ENCODE results near the gene CCL11.

The CCL11 gene

GRCh38 chr17:34252444-34253138, 33.0 kb upstream of the CCL11 start:
- no peaks in the 10 kb centered on the region for H3K36me3 Mint-ChIP-seq (ENCODE audit: low read depth)
- peaks cover 35% of the 10 kb centered on the region for H3K27me3 Mint-ChIP-seq
- H3K4me1 Mint-ChIP-seq, result peaks cover 9% of the 10 kb centered on the region
- ATAC-seq (no peak), DNase-seq (no peak)
- no peaks in the 10 kb centered on the region for H3K9me3 Mint-ChIP-seq
- no peak overlapping the region for H3K4me3 Mint-ChIP-seq
- H3K27ac Mint-ChIP-seq, result no peak overlapping the region

- Mint-ChIP-seq H3K36me3 (ENCODE audit: low read depth) (no peaks in the 10 kb centered on the region), H3K4me3 (no peak overlapping the region), H3K4me1 (peaks cover 9% of the 10 kb centered on the region), H3K27ac (no peak overlapping the region), H3K9me3 (no peaks in the 10 kb centered on the region), H3K27me3 (peaks cover 38% of the 10 kb centered on the region)
- DNase-seq (no peak), ATAC-seq (no peak)
Observed at GRCh38 chr17:34253139-34253525, 32.4 kb upstream of the CCL11 start.

DNA sequence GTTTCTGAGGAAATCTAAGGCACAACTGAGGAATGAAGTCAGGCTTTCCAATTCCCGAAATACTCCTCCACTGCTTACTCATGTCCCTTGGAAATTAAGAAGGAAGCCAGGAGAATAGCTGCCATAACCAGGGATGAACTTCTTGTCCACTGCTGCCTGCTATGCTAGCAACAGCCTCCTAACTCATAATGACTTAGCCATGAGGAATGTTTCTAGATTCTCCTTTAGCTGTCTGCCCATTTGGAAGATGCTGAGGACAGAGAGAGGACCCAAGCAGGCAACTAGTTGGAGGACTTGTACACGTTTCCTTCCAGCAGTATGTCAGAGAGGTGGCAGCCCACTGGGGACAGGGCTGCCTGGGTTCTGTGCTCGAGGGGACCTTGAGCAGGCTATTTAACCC, 31.4 kb upstream of the CCL11 start:
- H3K27me3 Mint-ChIP-seq, result peaks cover 38% of the 10 kb centered on the region
- DNase-seq (no peak), ATAC-seq (no peak)
- peaks cover 9% of the 10 kb centered on the region for H3K4me1 Mint-ChIP-seq
- H3K9me3 Mint-ChIP-seq, result no peaks in the 10 kb centered on the region
- no peaks in the 10 kb centered on the region for H3K36me3 Mint-ChIP-seq (ENCODE audit: low read depth)
- H3K27ac Mint-ChIP-seq, result no peak overlapping the region
- H3K4me3 Mint-ChIP-seq, result no peak overlapping the region

DNA sequence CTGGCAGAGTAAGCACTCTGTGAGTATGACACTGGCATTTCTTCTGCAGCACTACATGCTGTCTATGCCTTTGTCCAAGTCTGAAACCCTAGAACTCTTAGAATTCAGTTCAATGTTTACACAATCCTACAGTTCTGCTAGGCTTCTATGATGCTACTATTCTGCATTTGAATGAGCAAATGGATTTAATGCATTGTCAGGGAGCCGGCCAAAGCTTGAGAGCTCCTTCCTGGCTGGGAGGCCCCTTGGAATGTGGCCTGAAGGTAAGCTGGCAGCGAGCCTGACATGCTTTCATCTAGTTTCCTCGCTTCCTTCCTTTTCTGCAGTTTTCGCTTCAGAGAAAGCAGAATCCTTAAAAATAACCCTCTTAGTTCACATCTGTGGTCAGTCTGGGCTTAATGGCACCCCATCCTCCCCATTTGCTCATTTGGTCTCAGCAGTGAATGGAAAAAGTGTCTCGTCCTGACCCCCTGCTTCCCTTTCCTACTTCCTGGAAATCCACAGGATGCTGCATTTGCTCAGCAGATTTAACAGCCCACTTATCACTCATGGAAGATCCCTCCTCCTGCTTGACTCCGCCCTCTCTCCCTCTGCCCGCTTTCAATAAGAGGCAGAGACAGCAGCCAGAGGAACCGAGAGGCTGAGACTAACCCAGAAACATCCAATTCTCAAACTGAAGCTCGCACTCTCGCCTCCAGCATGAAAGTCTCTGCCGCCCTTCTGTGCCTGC, 30.7 kb upstream of the CCL11 start, which contains the start of gene CCL2:
TSS of gene CCL2 (plus strand) at position 635 of the 730 bp plus-strand sequence. CDS start at position 700, 65 bp downstream.
- no peak for ATAC-seq
- no peak for DNase-seq
- Mint-ChIP-seq H3K27me3 (peaks cover 41% of the 10 kb centered on the region), H3K27ac (no peak within 1 kb of the TSS), H3K4me1 (peaks cover 9% of the 10 kb centered on the region), H3K9me3 (no peaks in the 10 kb centered on the region), H3K36me3 (ENCODE audit: low read depth) (no peaks in the 10 kb centered on the region), H3K4me3 (no peak within 1 kb of the TSS)

GRCh38 chr17:34255381-34255732, 30.2 kb upstream of the CCL11 start:
- no peak for ATAC-seq
- H3K4me3 Mint-ChIP-seq, result no peak overlapping the region
- H3K27me3 Mint-ChIP-seq, result peaks cover 41% of the 10 kb centered on the region

DNA sequence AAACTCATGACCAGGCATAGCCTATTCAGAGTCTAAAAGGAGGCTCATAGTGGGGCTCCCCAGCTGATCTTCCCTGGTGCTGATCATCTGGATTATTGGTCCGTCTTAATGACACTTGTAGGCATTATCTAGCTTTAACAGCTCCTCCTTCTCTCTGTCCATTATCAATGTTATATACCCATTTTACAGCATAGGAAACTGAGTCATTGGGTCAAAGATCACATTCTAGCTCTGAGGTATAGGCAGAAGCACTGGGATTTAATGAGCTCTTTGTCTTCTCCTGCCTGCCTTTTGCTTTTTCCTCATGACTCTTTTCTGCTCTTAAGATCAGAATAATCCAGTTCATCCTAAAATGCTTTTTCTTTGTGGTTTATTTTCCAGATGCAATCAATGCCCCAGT, 29.7 kb upstream of the CCL11 start:
- Mint-ChIP-seq H3K36me3 (ENCODE audit: low read depth) (no peaks in the 10 kb centered on the region), H3K4me1 (peaks cover 9% of the 10 kb centered on the region), H3K27me3 (peaks cover 36% of the 10 kb centered on the region), H3K4me3 (no peak overlapping the region), H3K9me3 (no peaks in the 10 kb centered on the region), H3K27ac (no peak overlapping the region)
- no peak for ATAC-seq
- DNase-seq, result no peak

More at GRCh38 chr17:34255381-34255732, 30.2 kb upstream of the CCL11 start:
- no peak overlapping the region for H3K27ac Mint-ChIP-seq
- DNase-seq, result no peak
- H3K4me1 Mint-ChIP-seq, result peaks cover 9% of the 10 kb centered on the region
- H3K9me3 Mint-ChIP-seq, result no peaks in the 10 kb centered on the region
- no peaks in the 10 kb centered on the region for H3K36me3 Mint-ChIP-seq (ENCODE audit: low read depth)

- H3K27me3 Mint-ChIP-seq, result peaks cover 31% of the 10 kb centered on the region
- peaks cover 9% of the 10 kb centered on the region for H3K4me1 Mint-ChIP-seq
- H3K4me3 Mint-ChIP-seq, result no peak overlapping the region
- no peaks in the 10 kb centered on the region for H3K9me3 Mint-ChIP-seq
- no peak overlapping the region for H3K27ac Mint-ChIP-seq
- no peaks in the 10 kb centered on the region for H3K36me3 Mint-ChIP-seq (ENCODE audit: low read depth)
- DNase-seq (no peak), ATAC-seq (no peak)
Observed at GRCh38 chr17:34257299-34257985, 28.1 kb upstream of the CCL11 start.

DNA sequence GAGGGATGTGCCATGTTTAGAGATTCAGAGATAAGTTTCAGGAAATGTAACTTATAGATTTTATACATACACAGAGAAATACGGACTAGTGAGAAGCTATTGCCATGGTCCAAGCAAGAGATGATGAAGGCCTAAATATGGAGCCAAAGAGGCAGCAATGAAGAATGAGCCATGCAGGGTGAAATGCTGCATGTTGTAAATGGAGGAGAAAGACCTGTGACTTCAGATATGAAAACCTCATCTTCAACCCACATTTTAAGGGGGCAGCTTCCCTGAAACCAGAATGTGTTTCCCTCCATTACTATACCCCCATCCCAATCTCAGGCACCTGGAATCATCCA, 27.6 kb upstream of the CCL11 start:
- ATAC-seq (no peak), DNase-seq (no peak)
- H3K27ac Mint-ChIP-seq, result no peak overlapping the region
- peaks cover 6% of the 10 kb centered on the region for H3K4me1 Mint-ChIP-seq
- H3K36me3 Mint-ChIP-seq (ENCODE audit: low read depth), result no peaks in the 10 kb centered on the region
- H3K27me3 Mint-ChIP-seq, result peaks cover 26% of the 10 kb centered on the region
- H3K9me3 Mint-ChIP-seq, result no peaks in the 10 kb centered on the region
- no peak overlapping the region for H3K4me3 Mint-ChIP-seq

DNA sequence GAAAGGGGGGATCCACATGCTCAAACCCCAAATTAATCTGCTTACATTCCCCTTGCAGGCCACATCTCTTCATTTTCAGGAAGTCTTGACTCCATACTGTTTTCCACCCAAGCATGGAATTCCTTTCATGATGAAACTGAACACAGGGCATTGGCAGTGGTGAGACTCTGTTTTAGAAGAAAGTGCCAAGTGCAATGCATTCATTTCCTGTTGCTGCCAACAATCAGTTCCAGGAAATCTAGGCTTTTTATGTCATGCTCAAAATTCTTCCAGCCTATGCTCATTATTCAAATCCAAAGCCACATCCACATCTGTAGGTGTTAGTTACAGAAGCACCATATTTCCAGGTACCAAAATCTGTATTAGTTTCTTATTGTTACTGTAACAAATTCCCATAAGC, 26.4 kb upstream of the CCL11 start:
- Mint-ChIP-seq H3K27me3 (peaks cover 24% of the 10 kb centered on the region), H3K4me3 (no peak overlapping the region), H3K27ac (no peak overlapping the region), H3K4me1 (peaks cover 6% of the 10 kb centered on the region), H3K36me3 (ENCODE audit: low read depth) (no peaks in the 10 kb centered on the region), H3K9me3 (no peaks in the 10 kb centered on the region)
- DNase-seq, result no peak
- ATAC-seq, result no peak

DNA sequence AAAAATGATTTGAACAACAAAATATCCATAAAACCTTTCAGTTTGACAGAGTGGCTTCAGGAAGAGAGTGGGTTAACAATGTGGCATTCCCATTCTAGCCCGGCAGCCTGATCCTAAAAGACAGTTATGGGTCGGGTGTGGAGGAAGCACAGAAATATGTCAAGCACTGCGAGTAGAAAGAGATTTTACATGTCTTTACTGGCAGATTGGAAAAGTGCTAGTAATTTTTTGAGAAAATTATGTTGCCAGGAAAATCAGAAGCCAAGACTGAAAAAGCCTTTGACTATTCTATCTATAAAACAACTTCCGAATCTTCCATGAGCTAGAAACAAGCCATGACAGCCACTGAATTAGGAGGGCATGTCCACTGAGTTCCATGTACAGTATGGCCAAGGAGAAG, 24.7 kb upstream of the CCL11 start:
- ATAC-seq, result no peak
- no peak for DNase-seq
- H3K4me3 Mint-ChIP-seq, result no peak overlapping the region
- no peaks in the 10 kb centered on the region for H3K9me3 Mint-ChIP-seq
- H3K4me1 Mint-ChIP-seq, result no peaks in the 10 kb centered on the region
- H3K36me3 Mint-ChIP-seq (ENCODE audit: low read depth), result no peaks in the 10 kb centered on the region
- H3K27ac Mint-ChIP-seq, result no peak overlapping the region
- peaks cover 17% of the 10 kb centered on the region for H3K27me3 Mint-ChIP-seq

- H3K9me3 Mint-ChIP-seq, result no peaks in the 10 kb centered on the region
- no peak overlapping the region for H3K27ac Mint-ChIP-seq
- H3K4me1 Mint-ChIP-seq, result no peaks in the 10 kb centered on the region
- peaks cover 16% of the 10 kb centered on the region for H3K27me3 Mint-ChIP-seq
- no peak for DNase-seq
- no peak overlapping the region for H3K4me3 Mint-ChIP-seq
- no peaks in the 10 kb centered on the region for H3K36me3 Mint-ChIP-seq (ENCODE audit: low read depth)
- ATAC-seq, result no peak
Observed at GRCh38 chr17:34261568-34262337, 23.8 kb upstream of the CCL11 start.

DNA sequence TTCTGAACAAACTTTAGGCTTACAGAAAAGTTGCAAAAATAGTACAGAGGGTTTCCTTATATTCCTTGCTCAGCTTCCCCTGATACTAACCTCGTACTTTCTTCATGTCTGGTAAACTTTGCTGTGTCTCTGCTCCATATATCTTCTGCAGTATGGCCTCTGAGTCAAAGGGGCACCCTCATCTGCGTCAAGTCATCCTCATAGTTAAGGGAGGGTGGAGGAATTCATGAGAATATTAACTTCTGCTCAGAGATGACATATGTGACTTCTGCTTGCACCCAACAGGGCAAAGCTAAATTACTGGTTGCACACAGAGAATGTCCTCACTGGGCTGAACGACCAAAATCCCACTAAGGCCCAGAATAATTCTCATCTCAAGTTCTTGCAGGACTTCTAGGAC, 19.8 kb upstream of the CCL11 start:
- ATAC-seq (no peak), DNase-seq (no peak)
- no peaks in the 10 kb centered on the region for H3K9me3 Mint-ChIP-seq
- no peak overlapping the region for H3K4me3 Mint-ChIP-seq
- H3K4me1 Mint-ChIP-seq, result no peaks in the 10 kb centered on the region
- H3K27me3 Mint-ChIP-seq, result peaks cover 9% of the 10 kb centered on the region
- no peaks in the 10 kb centered on the region for H3K36me3 Mint-ChIP-seq (ENCODE audit: low read depth)
- H3K27ac Mint-ChIP-seq, result no peak overlapping the region

DNA sequence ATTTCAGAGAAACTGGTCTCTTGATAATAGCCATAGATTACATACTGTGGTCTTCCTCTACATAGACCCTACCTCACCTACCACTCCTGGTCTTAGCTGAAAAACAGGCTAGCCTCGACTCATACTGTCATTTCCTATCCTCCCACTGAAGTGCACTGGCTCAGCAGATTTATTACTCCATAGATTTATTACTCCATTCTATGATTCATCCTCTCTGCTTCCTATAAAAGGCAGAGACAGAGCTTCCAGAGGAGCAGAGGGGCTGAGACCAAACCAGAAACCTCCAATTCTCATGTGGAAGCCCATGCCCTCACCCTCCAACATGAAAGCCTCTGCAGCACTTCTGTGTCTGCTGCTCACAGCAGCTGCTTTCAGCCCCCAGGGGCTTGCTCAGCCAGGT, 15.6 kb upstream of the CCL11 start, which contains the start of gene CCL7:
TSS of gene CCL7 (plus strand) at position 253 of the 400 bp plus-strand sequence. CDS start at position 323, 70 bp downstream.
- no peak for ATAC-seq
- peaks cover 38% of the 10 kb centered on the region for H3K27me3 Mint-ChIP-seq

DNA sequence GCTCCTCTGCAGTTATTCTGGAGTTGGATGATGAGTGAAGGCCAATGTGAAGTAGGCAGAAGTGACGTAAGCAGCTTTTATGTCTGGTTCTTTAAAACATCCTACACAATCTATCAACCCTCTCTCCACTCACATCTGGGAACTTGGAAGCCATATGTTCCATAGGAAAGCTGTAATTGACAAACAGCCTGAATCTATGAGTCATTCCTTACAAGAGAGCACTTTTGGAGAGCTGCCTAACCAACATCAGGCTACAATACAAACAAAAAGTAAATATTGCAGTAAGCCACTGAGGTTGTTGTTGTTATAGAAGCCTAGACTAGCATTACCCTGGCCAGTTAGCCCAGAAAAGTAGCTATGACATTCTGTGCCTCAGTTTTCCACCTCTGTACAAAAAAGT, 9.7 kb upstream of the CCL11 start:
- ATAC-seq (no peak), DNase-seq (no peak)
- Mint-ChIP-seq H3K4me1 (no peaks in the 10 kb centered on the region), H3K27me3 (peaks cover 57% of the 10 kb centered on the region), H3K27ac (no peak overlapping the region), H3K9me3 (no peaks in the 10 kb centered on the region), H3K36me3 (ENCODE audit: low read depth) (no peaks in the 10 kb centered on the region), H3K4me3 (no peak overlapping the region)

More for the DNA sequence above, 15.6 kb upstream of the CCL11 start, which contains the start of gene CCL7:
- Mint-ChIP-seq H3K36me3 (ENCODE audit: low read depth) (no peaks in the 10 kb centered on the region), H3K9me3 (no peaks in the 10 kb centered on the region), H3K4me3 (no peak within 1 kb of the TSS), H3K27ac (no peak within 1 kb of the TSS), H3K4me1 (no peaks in the 10 kb centered on the region)
- no peak for DNase-seq
